Measurements from ENCODE around the gene KLF16. TPM values are rescaled to one million over a fixed set of nuclear protein-coding genes. Genes with fewer than 3 reads are reported as not detected.

The KLF16 gene
- total RNA-seq, 1 experiment from 2014 or later, result 26.7 TPM

DNA sequence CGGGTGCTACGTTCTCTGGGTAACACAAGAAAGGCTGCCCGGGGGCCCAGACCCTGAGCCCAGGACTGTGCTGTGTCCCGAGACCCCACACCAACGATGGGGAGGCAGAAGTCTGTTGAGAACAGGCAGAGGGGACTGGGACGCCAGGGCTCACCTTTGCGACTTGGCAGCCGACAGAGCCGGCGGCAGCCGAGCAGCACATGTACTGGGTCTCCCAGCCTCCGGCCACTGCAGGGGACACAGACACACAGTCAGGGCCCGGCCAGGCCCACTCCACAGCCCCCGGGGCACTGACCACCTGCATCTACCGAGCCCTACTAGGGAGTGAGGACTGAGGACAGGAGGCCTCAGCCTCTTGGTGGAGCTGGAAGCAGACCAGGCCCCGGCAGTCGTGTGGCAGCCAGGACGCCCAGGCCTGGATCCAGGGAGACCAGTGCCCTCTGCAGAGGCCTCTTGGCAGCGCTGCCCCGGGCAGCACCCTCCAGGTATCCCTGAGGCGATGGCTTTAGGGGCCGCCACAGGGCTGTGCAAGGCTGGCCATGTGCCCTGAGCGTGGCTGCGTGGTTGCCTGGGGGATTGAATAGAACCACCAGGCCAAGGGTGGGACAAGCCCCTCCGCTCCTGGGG, 45.7 kb downstream of the KLF16 start:
- Histone ChIP-seq H3K36me3 (ENCODE audit: low read depth) (no peaks in the 10 kb centered on the region), H4K20me1 (ENCODE audit: insufficient read depth) (no peaks in the 10 kb centered on the region; the same call in 1 of the 2 replicates), H2AFZ (no peak overlapping the region), H3K27me3 (ENCODE audit: insufficient read depth, low read depth) (no peaks in the 10 kb centered on the region), H3K9me2 (ENCODE audit: insufficient read depth) (no peaks in the 10 kb centered on the region), H3K9me3 (ENCODE audit: insufficient read depth, low read depth) (no peaks in the 10 kb centered on the region), H3K79me2 (ENCODE audit: low read depth) (no peaks in the 10 kb centered on the region), H3F3A (ENCODE audit: insufficient read depth, low read depth) (no peaks in the 10 kb centered on the region; the same call in 1 of the 2 replicates), H3K4me2 (no peak overlapping the region), H3K4me3 (no peak overlapping the region), H3K27ac (no peak overlapping the region), H3K4me1 (replicated peaks; ENCODE audit: insufficient read depth) (no peaks in the 10 kb centered on the region; the same call in 1 of the 2 replicates)
- no TSS peak for BruUV-seq (replicated peaks)
- ChIA-PET CTCF (no interaction called here), POLR2A (ENCODE audit: unreplicated experiment) (no interaction called here)
- no peak for TF ChIP-seq EZH2 (IDR thresholded peaks at IDR 0.05; ENCODE audit: low read depth)
- TF ChIP-seq, protein P1, sequence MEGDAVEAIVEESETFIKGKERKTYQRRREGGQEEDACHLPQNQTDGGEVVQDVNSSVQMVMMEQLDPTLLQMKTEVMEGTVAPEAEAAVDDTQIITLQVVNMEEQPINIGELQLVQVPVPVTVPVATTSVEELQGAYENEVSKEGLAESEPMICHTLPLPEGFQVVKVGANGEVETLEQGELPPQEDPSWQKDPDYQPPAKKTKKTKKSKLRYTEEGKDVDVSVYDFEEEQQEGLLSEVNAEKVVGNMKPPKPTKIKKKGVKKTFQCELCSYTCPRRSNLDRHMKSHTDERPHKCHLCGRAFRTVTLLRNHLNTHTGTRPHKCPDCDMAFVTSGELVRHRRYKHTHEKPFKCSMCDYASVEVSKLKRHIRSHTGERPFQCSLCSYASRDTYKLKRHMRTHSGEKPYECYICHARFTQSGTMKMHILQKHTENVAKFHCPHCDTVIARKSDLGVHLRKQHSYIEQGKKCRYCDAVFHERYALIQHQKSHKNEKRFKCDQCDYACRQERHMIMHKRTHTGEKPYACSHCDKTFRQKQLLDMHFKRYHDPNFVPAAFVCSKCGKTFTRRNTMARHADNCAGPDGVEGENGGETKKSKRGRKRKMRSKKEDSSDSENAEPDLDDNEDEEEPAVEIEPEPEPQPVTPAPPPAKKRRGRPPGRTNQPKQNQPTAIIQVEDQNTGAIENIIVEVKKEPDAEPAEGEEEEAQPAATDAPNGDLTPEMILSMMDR (conservative IDR thresholded peaks at IDR 0.05), result no peak
- intact Hi-C loops (cut with micrococcal nuclease; ENCODE audit: unreplicated experiment), result no loop called here
- DNase-seq, result no peak

GRCh38 chr19:1816530-1817298, 46.7 kb downstream of the KLF16 start:
- Histone ChIP-seq H3K79me2 (ENCODE audit: low read depth) (no peaks in the 10 kb centered on the region), H3K4me1 (replicated peaks; ENCODE audit: insufficient read depth) (peaks cover 2% of the 10 kb centered on the region; the same call in 1 of the 2 replicates), H2AFZ (no peak overlapping the region), H3F3A (ENCODE audit: insufficient read depth, low read depth) (peaks cover 3% of the 10 kb centered on the region; the same call in 1 of the 2 replicates), H3K4me3 (no peak overlapping the region), H3K27ac (no peak overlapping the region), H4K20me1 (ENCODE audit: insufficient read depth) (no peaks in the 10 kb centered on the region; the same call in 1 of the 2 replicates), H3K4me2 (no peak overlapping the region), H3K9me2 (ENCODE audit: insufficient read depth) (no peaks in the 10 kb centered on the region), H3K9me3 (ENCODE audit: insufficient read depth, low read depth) (no peaks in the 10 kb centered on the region), H3K36me3 (ENCODE audit: low read depth) (no peaks in the 10 kb centered on the region), H3K27me3 (ENCODE audit: insufficient read depth, low read depth) (no peaks in the 10 kb centered on the region)
- BruUV-seq (replicated peaks), result no TSS peak
- DNase-seq, result no peak
- ChIA-PET POLR2A (ENCODE audit: unreplicated experiment) (no interaction called here), CTCF (no interaction called here)
- intact Hi-C loops (cut with micrococcal nuclease; ENCODE audit: unreplicated experiment), result no loop called here
- no peak for TF ChIP-seq EZH2 (IDR thresholded peaks at IDR 0.05; ENCODE audit: low read depth)
- TF ChIP-seq, protein P1 (conservative IDR thresholded peaks at IDR 0.05), result no peak

DNA sequence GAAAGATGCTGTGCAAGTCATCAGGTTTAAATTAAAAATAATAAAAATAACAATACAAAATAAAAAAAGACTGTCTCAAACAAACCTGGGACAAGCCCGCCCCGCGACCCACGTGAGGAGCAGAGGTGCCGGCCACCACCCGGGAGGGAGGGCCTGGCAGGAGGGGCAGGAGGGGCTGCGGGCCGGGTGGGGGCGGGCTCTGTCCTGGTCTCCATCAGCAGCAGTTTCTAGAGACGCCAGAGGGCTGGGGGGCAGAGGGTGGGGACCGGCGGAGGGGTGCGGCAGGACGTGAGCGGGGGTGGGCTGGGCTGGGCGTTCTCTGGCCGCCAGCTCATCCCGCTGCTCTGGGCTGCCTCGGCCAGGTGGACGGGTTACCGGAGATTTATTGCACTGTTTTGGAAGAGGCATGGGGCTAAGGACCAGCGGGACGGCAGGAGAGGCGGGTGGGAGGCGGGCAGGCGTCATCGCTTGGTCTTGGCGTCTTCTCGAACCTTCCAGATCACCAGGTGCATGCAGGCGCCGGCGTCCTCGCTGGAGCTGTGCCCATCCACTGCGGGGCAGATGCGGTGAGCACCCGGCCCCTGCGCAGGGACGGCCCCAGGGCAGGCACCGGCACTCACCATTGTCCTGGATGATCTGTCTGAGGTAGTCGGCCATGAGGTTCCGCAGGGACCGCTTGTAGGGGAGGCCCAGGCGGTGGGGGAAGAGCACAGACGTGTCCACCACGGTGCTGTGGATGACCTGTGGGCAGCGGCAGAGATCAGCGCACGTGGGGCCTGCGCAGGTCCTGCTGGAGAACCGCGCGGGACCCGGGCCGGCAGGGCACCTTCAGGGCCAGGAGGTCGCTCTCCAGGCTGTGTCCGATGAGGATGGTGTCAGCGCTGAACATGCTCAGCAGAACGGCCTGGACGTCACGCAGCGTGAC, 47.5 kb downstream of the KLF16 start:
- BruUV-seq (replicated peaks), result no TSS peak
- no peaks in the 10 kb centered on the region; the same call in 1 of the 2 replicates for H4K20me1 ChIP-seq (ENCODE audit: insufficient read depth)
- DNase-seq, result no peak
- no peaks in the 10 kb centered on the region for H3K79me2 ChIP-seq (ENCODE audit: low read depth)
- no peaks in the 10 kb centered on the region for H3K36me3 ChIP-seq (ENCODE audit: low read depth)
- peaks cover 8% of the 10 kb centered on the region; the same call in 1 of the 2 replicates for H3F3A ChIP-seq (ENCODE audit: insufficient read depth, low read depth)
- no peaks in the 10 kb centered on the region for H3K9me3 ChIP-seq (ENCODE audit: insufficient read depth, low read depth)
- peaks cover 4% of the 10 kb centered on the region; the same call in 1 of the 2 replicates for H3K4me1 ChIP-seq (replicated peaks; ENCODE audit: insufficient read depth)
- H3K27me3 ChIP-seq (ENCODE audit: insufficient read depth, low read depth), result no peaks in the 10 kb centered on the region
- intact Hi-C loops (cut with micrococcal nuclease; ENCODE audit: unreplicated experiment), result no loop called here
- no peak overlapping the region for H2AFZ ChIP-seq
- H3K4me2 ChIP-seq, result no peak overlapping the region
- H3K4me3 ChIP-seq, result no peak overlapping the region
- no peak for TF ChIP-seq EZH2 (IDR thresholded peaks at IDR 0.05; ENCODE audit: low read depth)
- TF ChIP-seq, protein P1 (conservative IDR thresholded peaks at IDR 0.05), result no peak
- H3K9me2 ChIP-seq (ENCODE audit: insufficient read depth), result no peaks in the 10 kb centered on the region
- ChIA-PET CTCF (no interaction called here), POLR2A (ENCODE audit: unreplicated experiment) (no interaction called here)
- H3K27ac ChIP-seq, result no peak overlapping the region

All from PC-9 (cell line).